T-cell (primary cell): Measurements from ENCODE around the gene UNKL. TPM values are rescaled to one million over a fixed set of nuclear protein-coding genes. Genes with fewer than 3 reads are reported as not detected.

ENCODE experiments used
- ATAC-seq, 4 experiments: fragments of 200-7000 bp in 3 of 4; fragments of 150-1000 bp in 1 of 4; cut with Tn5 transposase; replicated peaks in 1 of 4; 1 replicate in 3 of 4; 2 replicates in 1 of 4; pipeline ENCODE4 v1.10.0; 2021; ENCODE audit warnings: moderate library complexity in 3 of 4, mild to moderate bottlenecking in 2 of 4, moderate number of reproducible peaks in 1 of 4
- CTCF ChIA-PET, 2 donors: fragments of 300-600 bp; sonication (Branson Sonifier 250); formaldehyde crosslinking; loops; one replicate each; lab custom pipeline; 2022; ENCODE audit warnings: antibody characterized with exemption in 2 of 2; lab: Charles Lee
- POLR2A ChIA-PET, 2 donors: fragments of 300-600 bp; sonication (Branson Sonifier 250); formaldehyde crosslinking; loops; one replicate each; lab custom pipeline; 2022; ENCODE audit warnings: antibody characterized with exemption in 2 of 2; lab: Charles Lee
- DNase-seq, 35 experiments: peaks; one replicate each; pipeline versions ENCODE4 v3.0.0 to v3.0.0-alpha.2; 2013 to 2023
- H3K27ac ChIP-seq: one replicate; pipeline ENCODE4 v1.5.1; 2013; ENCODE audit warnings: low read length
- H3K27me3 ChIP-seq, 2 experiments: replicated peaks in 1 of 2; 1 replicate in 1 of 2; 2 replicates in 1 of 2; pipeline versions ENCODE4 v1.6.1 to v1.7.0; 2013; ENCODE audit warnings: low read length in 1 of 2, mixed read lengths in 1 of 2; ENCODE audit not compliant: control insufficient read depth in 2 of 2, insufficient read depth in 2 of 2; ENCODE audit errors: extremely low read depth in 1 of 2
- H3K36me3 ChIP-seq, 2 donors: 1 replicate in 1 of 2; 2 replicates in 1 of 2; pipeline versions ENCODE4 v1.6.1 to v1.7.0; 2013; ENCODE audit warnings: low read length in 1 of 2; ENCODE audit not compliant: control insufficient read depth in 2 of 2, insufficient read depth in 1 of 2; ENCODE audit errors: extremely low read depth in 1 of 2
- H3K4me1 ChIP-seq, 2 experiments: 1 replicate in 1 of 2; 2 replicates in 1 of 2; pipeline versions ENCODE4 v1.6.1 to v1.7.0; 2013; ENCODE audit warnings: low read length in 2 of 2, mixed read lengths in 1 of 2; ENCODE audit not compliant: insufficient read depth in 2 of 2, control insufficient read depth in 1 of 2; ENCODE audit errors: extremely low read depth in 1 of 2
- H3K4me3 ChIP-seq, 2 donors: 1 replicate in 1 of 2; 2 replicates in 1 of 2; pipeline versions ENCODE4 v1.5.1 to v1.7.0; 2013; ENCODE audit warnings: mild to moderate bottlenecking in 2 of 2, low read length in 1 of 2, moderate library complexity in 1 of 2; ENCODE audit not compliant: control insufficient read depth in 1 of 2; ENCODE audit errors: extremely low read depth in 1 of 2
- H3K9me3 ChIP-seq: 2 replicates; pipeline ENCODE4 v1.7.0; 2013
- H3K27ac Mint-ChIP-seq, 2 donors: one replicate each; pipeline ENCODE4 v1.8.0; 2020 to 2021; ENCODE audit warnings: mild to moderate bottlenecking in 2 of 2, mixed read lengths in 2 of 2
- H3K27me3 Mint-ChIP-seq, 2 donors: one replicate each; pipeline ENCODE4 v1.8.0; 2021 to 2022; ENCODE audit warnings: mixed read lengths in 2 of 2
- H3K36me3 Mint-ChIP-seq: one replicate; pipeline ENCODE4 v1.8.0; 2021; ENCODE audit warnings: mixed read lengths
- H3K4me1 Mint-ChIP-seq, 3 donors: one replicate each; pipeline ENCODE4 v1.8.0; 2020 to 2022; ENCODE audit warnings: mixed read lengths in 3 of 3, mild to moderate bottlenecking in 1 of 3
- H3K4me3 Mint-ChIP-seq, 3 donors: one replicate each; pipeline ENCODE4 v1.8.0; 2020 to 2022; ENCODE audit warnings: mild to moderate bottlenecking in 3 of 3, mixed read lengths in 3 of 3, moderate library complexity in 3 of 3
- H3K9me3 Mint-ChIP-seq, 3 donors: one replicate each; pipeline ENCODE4 v1.8.0; 2020 to 2022; ENCODE audit warnings: mixed read lengths in 3 of 3
- WGBS: methylation state at CpG from one replicate; pipeline ENCODE4 v1.1.5; 2013; ENCODE audit warnings: missing lambda C conversion rate; ENCODE audit not compliant: insufficient coverage; 5-methylcytosine and 5-hydroxymethylcytosine counted together
- total RNA-seq, 35 experiments: library from RNA in 6 of 35; stranded (reverse) in 6 of 35; fragments of 120-200 nt in 1 of 35; gene quantifications; one replicate each; pipeline versions ENCODE4 v1.2.1 to v1.2.4 and lab custom pipeline; 2013 to 2026

The UNKL gene
- total RNA-seq, 5 donors from 2014 or later (not counting 1 experiment from before 2014, with no cell fraction given): 85.3 to 131 (median 113) TPM

GRCh38 chr16:1457489-1458245 is 43.2 kb upstream of the UNKL start:
- DNase-seq (no peak), ATAC-seq (no peak)
- ChIA-PET POLR2A (no interaction called here), CTCF (no interaction called here)
- Histone ChIP-seq H3K4me3 (no peak overlapping the region), H3K9me3 (no peaks in the 10 kb centered on the region), H3K36me3 (peaks cover 38 to 40% of the 10 kb centered on the region in 2 donors), H3K4me1 (no peaks in the 10 kb centered on the region), H3K27me3 (no peaks in the 10 kb centered on the region), H3K27ac (no peak overlapping the region)
- peaks cover 14% of the 10 kb centered on the region for H3K36me3 Mint-ChIP-seq
- 94% methylated on average over 22 of the region's 42 CpGs for WGBS
- peaks cover 0 to 3% (median 0%) of the 10 kb centered on the region in 3 donors for H3K4me1 Mint-ChIP-seq
- H3K27ac Mint-ChIP-seq: no peak overlapping the region
- H3K4me3 Mint-ChIP-seq: no peak overlapping the region
- H3K27me3 Mint-ChIP-seq: no peaks in the 10 kb centered on the region
- no peaks in the 10 kb centered on the region for H3K9me3 Mint-ChIP-seq

- POLR2A ChIA-PET: interaction anchor here in 1 of 2 donors (0.7 kb wide), 1 partner anchor 904 kb away, joined by 4 read pairs; no protein-coding TSS in a partner anchor
- Histone ChIP-seq H3K4me3 (no peak overlapping the region), H3K27ac (no peak overlapping the region), H3K36me3 (peaks cover 43 to 45% of the 10 kb centered on the region in 2 donors), H3K9me3 (no peaks in the 10 kb centered on the region), H3K4me1 (no peaks in the 10 kb centered on the region), H3K27me3 (no peaks in the 10 kb centered on the region)
- Mint-ChIP-seq H3K27ac (no peak overlapping the region), H3K36me3 (peaks cover 11% of the 10 kb centered on the region), H3K9me3 (no peaks in the 10 kb centered on the region), H3K4me1 (peaks cover 0 to 3% (median 0%) of the 10 kb centered on the region in 3 donors), H3K27me3 (no peaks in the 10 kb centered on the region), H3K4me3 (no peak overlapping the region)
- ATAC-seq: no peak
- 97% methylated on average over 11 of the region's 16 CpGs for WGBS
- CTCF ChIA-PET: no interaction called here
- DNase-seq: no peak
These were observed 42.4 kb upstream of the UNKL start for GRCh38 chr16:1456951-1457350.

- Histone ChIP-seq H3K36me3 (peaks cover 34 to 45% of the 10 kb centered on the region in 2 donors), H3K4me3 (no peak overlapping the region), H3K9me3 (no peaks in the 10 kb centered on the region), H3K27me3 (no peaks in the 10 kb centered on the region), H3K4me1 (no peaks in the 10 kb centered on the region), H3K27ac (no peak overlapping the region)
- no peaks in the 10 kb centered on the region for H3K27me3 Mint-ChIP-seq
- no peaks in the 10 kb centered on the region for H3K9me3 Mint-ChIP-seq
- peaks cover 0 to 3% (median 0%) of the 10 kb centered on the region in 3 donors for H3K4me1 Mint-ChIP-seq
- ATAC-seq (no peak), DNase-seq (no peak)
- ChIA-PET CTCF (no interaction called here), POLR2A (no interaction called here)
- H3K4me3 Mint-ChIP-seq: no peak overlapping the region
- WGBS: 94% methylated on average over 34 of the region's 41 CpGs
- peaks cover 15% of the 10 kb centered on the region for H3K36me3 Mint-ChIP-seq
- H3K27ac Mint-ChIP-seq: no peak overlapping the region
These were observed 41.0 kb upstream of the UNKL start for GRCh38 chr16:1455190-1456171.

GRCh38 chr16:1454561-1454960 is 40.1 kb upstream of the UNKL start:
- Histone ChIP-seq H3K4me1 (no peaks in the 10 kb centered on the region), H3K27ac (no peak overlapping the region), H3K4me3 (no peak overlapping the region), H3K27me3 (no peaks in the 10 kb centered on the region), H3K36me3 (peaks cover 38 to 42% of the 10 kb centered on the region in 2 donors), H3K9me3 (no peaks in the 10 kb centered on the region)
- Mint-ChIP-seq H3K27ac (no peak overlapping the region), H3K9me3 (no peaks in the 10 kb centered on the region), H3K4me1 (no peaks in the 10 kb centered on the region), H3K4me3 (no peak overlapping the region), H3K36me3 (peaks cover 18% of the 10 kb centered on the region), H3K27me3 (no peaks in the 10 kb centered on the region)
- ChIA-PET POLR2A (no interaction called here), CTCF (no interaction called here)
- 92% methylated on average over 17 of the region's 17 CpGs for WGBS
- ATAC-seq (no peak), DNase-seq (no peak)

GRCh38 chr16:1453316-1453715 is 38.8 kb upstream of the UNKL start:
- Mint-ChIP-seq H3K4me1 (no peaks in the 10 kb centered on the region), H3K27ac (no peak overlapping the region), H3K4me3 (no peak overlapping the region), H3K36me3 (peaks cover 21% of the 10 kb centered on the region), H3K9me3 (no peaks in the 10 kb centered on the region), H3K27me3 (no peaks in the 10 kb centered on the region)
- no peaks in the 10 kb centered on the region for H3K27me3 ChIP-seq
- no peaks in the 10 kb centered on the region for H3K4me1 ChIP-seq
- ChIA-PET POLR2A (no interaction called here), CTCF (no interaction called here)
- no peaks in the 10 kb centered on the region for H3K9me3 ChIP-seq
- peaks cover 37 to 40% of the 10 kb centered on the region in 2 donors for H3K36me3 ChIP-seq
- DNase-seq (no peak), ATAC-seq (no peak)
- WGBS: 93% methylated on average over 17 of the region's 19 CpGs
- H3K4me3 ChIP-seq: no peak overlapping the region
- no peak overlapping the region for H3K27ac ChIP-seq

GRCh38 chr16:1452530-1452929 is 38.0 kb upstream of the UNKL start:
- H3K27ac Mint-ChIP-seq: no peak overlapping the region
- POLR2A ChIA-PET: no interaction called here
- H3K4me3 Mint-ChIP-seq: no peak overlapping the region
- CTCF ChIA-PET: no interaction called here
- peaks cover 29 to 45% of the 10 kb centered on the region in 2 donors for H3K36me3 ChIP-seq
- no peaks in the 10 kb centered on the region for H3K27me3 ChIP-seq
- no peak for ATAC-seq
- H3K36me3 Mint-ChIP-seq: peaks cover 19% of the 10 kb centered on the region
- no peaks in the 10 kb centered on the region for H3K9me3 ChIP-seq
- no peaks in the 10 kb centered on the region for H3K9me3 Mint-ChIP-seq
- no peak for DNase-seq
- H3K27me3 Mint-ChIP-seq: no peaks in the 10 kb centered on the region
- H3K4me1 Mint-ChIP-seq: no peaks in the 10 kb centered on the region
- H3K4me1 ChIP-seq: no peaks in the 10 kb centered on the region
- H3K27ac ChIP-seq: no peak overlapping the region
- WGBS: 96% methylated on average over 18 of the region's 20 CpGs
- no peak overlapping the region for H3K4me3 ChIP-seq
